Kasumi-1 (cell line): ENCODE data around the gene MST1R.
"Not testable (repeated sequence)": the region's sequence is repeated elsewhere in the genome, so short reads cannot be mapped to it uniquely, and the experiment has no call there.

ENCODE experiments used
- DNase-seq, 2 experiments: peaks; one replicate each; lab custom pipeline; 2025; lab: John Stamatoyannopoulos, UW

Gene MST1R

GRCh38 chr3:49903451-49904424, at the start of gene MST1R:
MST1R (minus strand) TSS chr3:49903873; CDS start chr3:49903609, 264 bp downstream.
- DNase-seq = no peak

GRCh38 chr3:49952924-49953323, 49.3 kb upstream of the MST1R start:
- DNase-seq = no peak

GRCh38 chr3:49942651-49943050, 39.0 kb upstream of the MST1R start:
- DNase-seq = peak in 1 of 2 experiments; percentile 13

- DNase-seq = no peak
These were observed 37.1 kb upstream of the MST1R start for GRCh38 chr3:49940667-49941249.

- DNase-seq = peak; percentile 99
These were observed 36.4 kb upstream of the MST1R start, which contains the start of gene RBM6 for GRCh38 chr3:49939858-49940666. RBM6 (plus strand) TSS chr3:49940150; CDS start chr3:49962642, 22,492 bp downstream.

GRCh38 chr3:49937090-49937489, 33.4 kb upstream of the MST1R start:
- no peak for DNase-seq

GRCh38 chr3:49932281-49932680, 28.6 kb upstream of the MST1R start:
- not testable (repeated sequence) for DNase-seq

GRCh38 chr3:49930922-49931321, 27.2 kb upstream of the MST1R start:
- peak; percentile 45 to 59 for DNase-seq

- peak; percentile 64 to 73 for DNase-seq
These were observed 26.6 kb upstream of the MST1R start for GRCh38 chr3:49930168-49930690.

GRCh38 chr3:49929291-49930167, 25.9 kb upstream of the MST1R start, which contains the start of gene MON1A:
MON1A (minus strand) TSS chr3:49929811; CDS start chr3:49913346, 16,465 bp downstream.
- peak; percentile 80 to 83 for DNase-seq

GRCh38 chr3:49928481-49929017, 24.9 kb upstream of the MST1R start:
- no peak for DNase-seq

GRCh38 chr3:49927798-49928197, 24.1 kb upstream of the MST1R start:
- DNase-seq = no peak

GRCh38 chr3:49926117-49926728, 22.6 kb upstream of the MST1R start:
- no peak for DNase-seq

- no peak for DNase-seq
These were observed 21.8 kb upstream of the MST1R start for GRCh38 chr3:49925485-49925884.

- no peak for DNase-seq
These were observed 21.0 kb upstream of the MST1R start for GRCh38 chr3:49924683-49925082.

GRCh38 chr3:49917806-49918590, 14.3 kb upstream of the MST1R start:
- DNase-seq = not testable (repeated sequence)

GRCh38 chr3:49916686-49917085, 13.0 kb upstream of the MST1R start:
- no peak for DNase-seq

GRCh38 chr3:49914906-49915305, 11.2 kb upstream of the MST1R start:
- no peak for DNase-seq

GRCh38 chr3:49912881-49913281, 9.2 kb upstream of the MST1R start:
- no peak for DNase-seq
